Pancreas (tissue), 10 donors: ENCODE data around the gene IGSF21. TPM values are rescaled to one million over a fixed set of nuclear protein-coding genes. Genes with fewer than 3 reads are reported as not detected.

ENCODE experiments used
- ATAC-seq, 4 donors: fragments of 200-7000 bp; cut with Tn5 transposase; one replicate each; pipeline versions ENCODE4 v1.8.0 to v1.9.1; 2020; ENCODE audit warnings: mild to moderate bottlenecking in 4 of 4, moderate library complexity in 4 of 4
- DNase-seq, 6 donors: peaks; one replicate each; pipeline ENCODE4 v3.0.0-alpha.2; 2020
- FAIRE-seq: peaks from 2 replicates; lab custom pipeline; 2012; peaks lifted over from hg19 to GRCh38; lab: Jason Lieb, UNC
- H3K27ac ChIP-seq, 4 donors: fragments of 200-600 bp; sonication (generic); 1 replicate in 3 of 4; 2 replicates in 1 of 4; pipeline versions ENCODE4 v1.5.0 to v1.8.0; 2020
- H3K27me3 ChIP-seq, 4 donors: fragments of 200-600 bp; one replicate each; pipeline ENCODE4 v1.8.0; 2021
- H3K36me3 ChIP-seq, 3 donors: fragments of 200-600 bp; sonication (generic) in 1 of 3; one replicate each; pipeline versions ENCODE4 v1.5.0 to v1.8.0; 2020 to 2021
- H3K4me1 ChIP-seq, 3 donors: fragments of 200-600 bp; one replicate each; pipeline ENCODE4 v1.8.0; 2021
- H3K4me3 ChIP-seq, 4 donors: fragments of 200-600 bp; sonication (generic) in 2 of 4; one replicate each; pipeline versions ENCODE4 v1.5.0 to v1.8.0; 2020 to 2021
- H3K9me3 ChIP-seq, 4 donors: fragments of 200-600 bp; one replicate each; pipeline ENCODE4 v1.8.0; 2021
- WGBS, 2 donors: extraction: QIAGEN DNeasy Blood & Tissue Kit; methylation state at CpG; one replicate each; pipeline ENCODE4 v1.1.7; 2013; 5-methylcytosine and 5-hydroxymethylcytosine counted together
- intact Hi-C, 3 donors: fragments of 100-400 bp; cut with DNase I; formaldehyde crosslinking; loops; one replicate each; pipeline versions ENCODE4 v1.11.1 to v1.14.2; 2022
- polyA plus RNA-seq, 2 donors: library from polyadenylated mRNA; stranded (reverse); fragments of 200-250 nt; gene quantifications; one replicate each; pipeline ENCODE4 v1.2.3, GENCODE V29; 2013
- total RNA-seq, 6 donors: library from RNA; stranded (reverse); fragmentation: NEBNext Ultra II Directional in 4 of 6; extraction: Animal tissue kit (Norgen Biotek cat#: 25700) in 4 of 6; gene quantifications; one replicate each; pipeline versions ENCODE4 v1.2.1 to v1.2.4, GENCODE V29; 2021 to 2023
- TF ChIP-seq, protein P1 (sequence below), 4 donors: fragments of 200-600 bp; sonication (generic) in 3 of 4; IDR thresholded peaks; one replicate each; pipeline versions ENCODE4 v1.5.0 to v1.8.0; 2021; ENCODE audit warnings: antibody characterized with exemption in 4 of 4
- donor health status: healthy with polysubstance abuse.
- donor health status: DM: no; HTN: no; CAD: no; lungs with moderate emphysema.
- donor health status: DM: no; HTN: no; CAD: no.
- donor health status: control.
- donor health status: control.
- donor health status: Bipolar disorder and iron deficiency.
- donor health status: DM: yes; HTN: yes; CAD: no.
- donor health status: DM: no; HTN: no; CAD: no.
- donor health status: DM: no; HTN: no; CAD: no.
- donor health status: DM: yes; HTN: yes; CAD: no.

Gene IGSF21
- total and polyA plus RNA-seq, 8 donors: 0.28 to 1.3 (median 0.92) TPM; not detected in 1

DNA sequence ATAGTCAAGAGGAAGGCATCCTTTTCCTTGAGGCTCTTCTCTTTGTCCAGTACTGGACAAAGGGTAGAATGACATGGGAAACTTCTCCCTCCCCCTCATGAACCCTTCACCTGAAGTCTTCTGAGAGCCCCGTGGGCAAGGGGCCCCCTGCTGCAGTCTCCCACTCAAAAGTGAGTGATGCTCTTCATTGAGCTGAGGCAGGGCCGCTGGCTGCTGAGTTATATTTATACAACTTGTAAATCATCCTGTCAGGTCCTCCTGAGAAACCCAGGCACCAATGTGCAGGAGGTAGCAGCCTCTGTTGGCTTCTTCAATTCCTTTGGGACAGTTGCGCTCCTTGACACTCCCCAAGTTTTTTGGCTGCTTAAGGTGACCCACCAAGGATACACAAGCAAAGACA lies 150.2 kb downstream of the IGSF21 start:
- WGBS, 2 donors: 43 to 56% methylated on average over 3 of the region's 3 CpGs
- TF ChIP-seq, protein P1, sequence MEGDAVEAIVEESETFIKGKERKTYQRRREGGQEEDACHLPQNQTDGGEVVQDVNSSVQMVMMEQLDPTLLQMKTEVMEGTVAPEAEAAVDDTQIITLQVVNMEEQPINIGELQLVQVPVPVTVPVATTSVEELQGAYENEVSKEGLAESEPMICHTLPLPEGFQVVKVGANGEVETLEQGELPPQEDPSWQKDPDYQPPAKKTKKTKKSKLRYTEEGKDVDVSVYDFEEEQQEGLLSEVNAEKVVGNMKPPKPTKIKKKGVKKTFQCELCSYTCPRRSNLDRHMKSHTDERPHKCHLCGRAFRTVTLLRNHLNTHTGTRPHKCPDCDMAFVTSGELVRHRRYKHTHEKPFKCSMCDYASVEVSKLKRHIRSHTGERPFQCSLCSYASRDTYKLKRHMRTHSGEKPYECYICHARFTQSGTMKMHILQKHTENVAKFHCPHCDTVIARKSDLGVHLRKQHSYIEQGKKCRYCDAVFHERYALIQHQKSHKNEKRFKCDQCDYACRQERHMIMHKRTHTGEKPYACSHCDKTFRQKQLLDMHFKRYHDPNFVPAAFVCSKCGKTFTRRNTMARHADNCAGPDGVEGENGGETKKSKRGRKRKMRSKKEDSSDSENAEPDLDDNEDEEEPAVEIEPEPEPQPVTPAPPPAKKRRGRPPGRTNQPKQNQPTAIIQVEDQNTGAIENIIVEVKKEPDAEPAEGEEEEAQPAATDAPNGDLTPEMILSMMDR (IDR thresholded peaks at IDR 0.05): no peak
- H3K27ac ChIP-seq: no peak overlapping the region
- H3K9me3 ChIP-seq: no peaks in the 10 kb centered on the region
- no peaks in the 10 kb centered on the region for H3K27me3 ChIP-seq
- H3K4me3 ChIP-seq: no peak overlapping the region
- H3K36me3 ChIP-seq: no peaks in the 10 kb centered on the region
- intact Hi-C loops: no loop called here
- no peak for FAIRE-seq
- H3K4me1 ChIP-seq: no peaks in the 10 kb centered on the region
- no peak for DNase-seq
- no peak for ATAC-seq

DNA sequence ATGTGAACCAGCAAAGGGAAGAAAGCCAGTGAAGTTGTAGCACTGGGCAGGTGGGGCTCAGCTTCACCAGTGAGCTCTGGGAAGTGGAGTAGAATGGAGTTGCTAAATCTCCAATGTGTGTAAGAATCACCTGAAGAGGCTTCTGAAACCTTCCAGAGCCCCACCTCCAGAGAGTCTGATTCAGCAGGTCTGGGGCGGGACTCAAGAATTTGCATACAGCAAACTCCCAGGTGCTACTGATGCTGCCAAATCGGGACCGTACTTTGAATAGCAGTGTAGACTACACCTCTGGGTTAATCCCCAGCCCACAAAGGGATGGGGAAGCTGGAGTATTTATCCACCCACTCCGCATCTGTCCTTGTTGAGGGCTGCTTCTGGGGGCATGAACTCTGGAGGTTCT lies 154.3 kb downstream of the IGSF21 start:
- FAIRE-seq (no peak), ATAC-seq (no peak), DNase-seq (no peak)
- Histone ChIP-seq H3K27ac (no peak overlapping the region), H3K4me3 (no peak overlapping the region), H3K36me3 (no peaks in the 10 kb centered on the region), H3K9me3 (no peaks in the 10 kb centered on the region), H3K4me1 (no peaks in the 10 kb centered on the region), H3K27me3 (no peaks in the 10 kb centered on the region)
- WGBS, 2 donors: 35 to 36% methylated on average over 4 of the region's 4 CpGs
- intact Hi-C loops: no loop called here
- TF ChIP-seq, protein P1 (IDR thresholded peaks at IDR 0.05): no peak

- Histone ChIP-seq H3K27ac (no peak overlapping the region), H3K4me3 (no peak overlapping the region), H3K4me1 (no peaks in the 10 kb centered on the region), H3K36me3 (no peaks in the 10 kb centered on the region), H3K27me3 (no peaks in the 10 kb centered on the region), H3K9me3 (no peaks in the 10 kb centered on the region)
- no peak for ATAC-seq
- FAIRE-seq: no peak
- 15 to 21% methylated on average over 6 of the region's 6 CpGs for WGBS, 2 donors
- DNase-seq: no peak
- intact Hi-C loops: no loop called here
- TF ChIP-seq, protein P1 (IDR thresholded peaks at IDR 0.05): no peak
These were observed 155.1 kb downstream of the IGSF21 start for GRCh38 chr1:18262726-18263125.

DNA sequence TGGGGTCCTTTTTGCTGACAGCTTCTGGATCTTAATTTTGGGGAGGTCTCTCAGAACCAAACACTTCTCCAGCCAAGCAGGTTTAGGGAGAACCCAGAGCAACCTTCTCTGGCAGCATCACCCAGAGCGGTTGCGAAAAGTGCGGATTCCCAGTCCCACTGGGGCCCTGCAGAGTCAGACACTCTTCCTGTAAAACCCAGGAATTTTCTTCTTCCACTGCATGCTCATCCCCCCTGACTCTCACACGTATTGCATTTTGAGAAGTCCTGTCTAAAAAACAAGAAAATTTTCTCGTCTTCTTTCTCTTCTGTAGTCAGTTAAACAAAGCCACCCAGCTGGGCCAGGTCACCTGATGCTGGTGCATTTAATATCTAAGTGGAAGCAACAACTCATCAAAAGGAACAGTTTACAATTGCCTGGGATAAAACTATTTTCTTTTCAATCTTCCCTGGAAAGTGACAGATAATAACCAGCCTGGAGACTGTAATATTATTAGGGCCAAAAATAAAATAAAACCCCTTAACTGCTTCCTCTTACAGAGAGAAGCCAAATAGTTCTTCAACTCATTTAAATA lies 156.0 kb downstream of the IGSF21 start:
- 61 to 62% methylated on average over 5 of the region's 5 CpGs for WGBS, 2 donors
- no peak for DNase-seq
- Histone ChIP-seq H3K4me3 (no peak overlapping the region), H3K36me3 (no peaks in the 10 kb centered on the region), H3K27me3 (no peaks in the 10 kb centered on the region), H3K9me3 (no peaks in the 10 kb centered on the region), H3K27ac (no peak overlapping the region), H3K4me1 (no peaks in the 10 kb centered on the region)
- TF ChIP-seq, protein P1 (IDR thresholded peaks at IDR 0.05): no peak
- FAIRE-seq: no peak
- no peak for ATAC-seq
- intact Hi-C loops: no loop called here

DNA sequence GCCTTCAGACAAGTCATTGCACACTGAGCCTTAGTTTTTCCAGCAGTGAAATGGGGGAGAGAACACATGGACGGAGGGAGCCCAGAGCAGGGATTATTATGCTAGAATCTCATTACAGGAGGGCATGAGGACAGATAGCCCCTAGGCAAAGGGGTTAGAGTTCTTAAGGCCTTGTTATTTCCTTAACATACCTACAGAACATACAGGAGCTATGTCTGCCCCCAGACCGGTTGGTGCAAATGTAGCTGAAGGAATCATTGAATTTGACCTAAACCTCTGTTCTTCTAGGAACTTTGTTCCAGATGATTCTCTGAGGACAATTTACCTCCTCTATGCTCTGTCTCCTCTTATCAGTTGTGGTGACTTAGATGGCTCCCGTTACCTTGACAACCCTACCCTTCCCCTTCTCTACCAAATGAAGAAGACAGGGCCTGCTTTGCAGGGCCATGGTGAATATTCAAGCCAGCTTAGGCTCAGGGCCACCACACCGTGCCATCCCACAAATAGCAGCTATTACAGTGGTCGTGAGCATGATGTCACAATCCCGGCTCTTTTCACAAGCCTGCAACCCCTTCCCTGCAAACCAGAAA lies 156.9 kb downstream of the IGSF21 start:
- WGBS, 2 donors: 59 to 61% methylated on average over 6 of the region's 6 CpGs

More for the DNA sequence above, 156.9 kb downstream of the IGSF21 start:
- H3K27me3 ChIP-seq: no peaks in the 10 kb centered on the region
- H3K36me3 ChIP-seq: no peaks in the 10 kb centered on the region
- FAIRE-seq (no peak), DNase-seq (no peak), ATAC-seq (no peak)
- H3K4me3 ChIP-seq: no peak overlapping the region
- no peaks in the 10 kb centered on the region for H3K9me3 ChIP-seq
- TF ChIP-seq, protein P1 (IDR thresholded peaks at IDR 0.05): no peak
- H3K27ac ChIP-seq: no peak overlapping the region
- no peaks in the 10 kb centered on the region for H3K4me1 ChIP-seq
- intact Hi-C loops: no loop called here
